HG02870 (cell line): ENCODE measurements around the gene ENTPD8.

ENCODE experiments used
- ATAC-seq: cut with Tn5 transposase; IDR thresholded peaks from one replicate; pipeline ENCODE4 v1.9.1; 2021; ENCODE audit warnings: mild to moderate bottlenecking, moderate library complexity; ENCODE audit not compliant: unreplicated experiment

Gene ENTPD8, protein sequence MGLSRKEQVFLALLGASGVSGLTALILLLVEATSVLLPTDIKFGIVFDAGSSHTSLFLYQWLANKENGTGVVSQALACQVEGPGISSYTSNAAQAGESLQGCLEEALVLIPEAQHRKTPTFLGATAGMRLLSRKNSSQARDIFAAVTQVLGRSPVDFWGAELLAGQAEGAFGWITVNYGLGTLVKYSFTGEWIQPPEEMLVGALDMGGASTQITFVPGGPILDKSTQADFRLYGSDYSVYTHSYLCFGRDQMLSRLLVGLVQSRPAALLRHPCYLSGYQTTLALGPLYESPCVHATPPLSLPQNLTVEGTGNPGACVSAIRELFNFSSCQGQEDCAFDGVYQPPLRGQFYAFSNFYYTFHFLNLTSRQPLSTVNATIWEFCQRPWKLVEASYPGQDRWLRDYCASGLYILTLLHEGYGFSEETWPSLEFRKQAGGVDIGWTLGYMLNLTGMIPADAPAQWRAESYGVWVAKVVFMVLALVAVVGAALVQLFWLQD

DNA sequence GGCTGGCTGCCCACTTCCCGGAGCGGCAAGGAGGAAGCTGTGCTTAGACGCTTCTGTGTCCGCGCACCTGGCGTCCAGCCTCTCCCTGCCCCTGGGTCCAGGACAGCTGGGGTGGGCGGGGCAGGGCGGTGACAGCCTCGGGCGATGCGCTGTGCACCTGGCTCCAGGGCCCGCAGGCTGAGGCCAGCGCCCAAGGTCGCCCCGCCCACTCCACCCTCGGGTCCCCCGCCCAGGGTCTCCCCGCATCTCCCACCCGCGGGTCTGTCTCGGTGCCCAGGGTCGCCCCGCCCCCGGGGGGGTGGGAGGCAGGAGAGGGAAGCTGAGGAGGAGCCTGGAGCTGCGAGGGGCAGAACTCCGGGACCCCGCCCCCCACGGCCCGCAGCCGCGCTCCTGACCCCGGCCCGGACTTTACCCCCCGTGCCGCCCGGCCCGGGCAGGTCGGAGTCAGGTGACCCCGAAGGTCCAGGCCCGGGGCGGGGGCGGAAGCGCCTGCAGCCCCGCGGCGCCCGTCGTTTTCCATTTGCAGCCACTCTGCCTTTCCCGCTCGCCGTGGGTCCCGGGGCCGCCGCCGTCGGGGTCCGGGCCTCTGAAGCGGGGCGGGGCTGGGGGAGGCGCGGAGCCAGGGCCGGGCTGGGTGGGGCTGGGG, at the start of gene ENTPD8:
Gene ENTPD8, minus strand, starts transcription at position 69 of the 646 bp plus-strand sequence. CDS start 3,072 bp downstream, outside the sequence.
- ATAC-seq, result no peak

DNA sequence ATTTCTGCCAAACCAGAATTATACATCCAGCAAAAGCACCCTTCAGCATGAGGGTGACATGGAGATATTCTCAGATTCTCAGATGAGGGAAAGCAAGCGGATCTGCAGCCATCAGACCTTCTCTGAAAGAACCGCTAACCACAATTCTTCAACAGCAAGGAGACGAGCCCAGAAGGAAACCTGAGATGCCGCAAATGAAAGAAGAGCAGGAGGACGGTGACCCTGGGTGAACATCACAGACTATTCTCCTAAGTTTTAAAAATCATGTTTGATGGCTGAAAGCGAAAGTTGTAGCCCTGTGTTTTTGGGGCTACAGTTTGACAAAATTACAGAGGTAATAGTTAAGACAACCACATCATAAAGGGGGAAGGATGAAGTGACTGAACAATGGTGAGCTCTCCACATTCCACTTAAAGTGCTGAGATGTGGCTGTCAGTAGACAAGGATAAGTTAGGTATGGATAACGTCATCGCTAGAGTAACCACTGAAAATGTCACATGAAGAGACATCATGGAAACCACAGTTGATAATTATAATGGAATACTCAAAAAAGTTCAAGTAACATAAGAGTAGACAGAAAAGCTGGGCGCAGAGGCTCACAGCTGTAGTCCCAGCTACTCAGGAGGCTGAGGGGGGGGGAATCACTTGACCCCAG, 49.5 kb upstream of the ENTPD8 start:
- no peak for ATAC-seq

DNA sequence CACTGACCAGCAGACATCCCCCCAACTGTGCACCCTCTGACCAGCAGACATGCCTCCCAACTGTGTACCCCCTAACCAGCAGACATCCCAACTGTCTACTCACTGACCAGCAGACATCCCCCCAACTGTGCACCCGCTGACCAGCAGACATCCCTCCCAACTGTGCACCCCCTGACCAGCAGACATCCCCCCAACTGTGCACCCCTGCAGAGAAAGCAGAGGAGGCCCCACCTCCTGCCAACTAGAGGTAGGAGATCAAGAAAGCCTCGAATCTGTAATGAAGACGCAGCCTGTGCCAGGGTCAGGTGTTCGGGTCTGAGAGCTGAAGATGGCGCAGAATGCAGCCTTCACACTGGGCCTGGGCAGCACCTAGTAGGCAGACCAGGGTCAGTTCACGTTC, 47.7 kb upstream of the ENTPD8 start:
- ATAC-seq, result no peak

DNA sequence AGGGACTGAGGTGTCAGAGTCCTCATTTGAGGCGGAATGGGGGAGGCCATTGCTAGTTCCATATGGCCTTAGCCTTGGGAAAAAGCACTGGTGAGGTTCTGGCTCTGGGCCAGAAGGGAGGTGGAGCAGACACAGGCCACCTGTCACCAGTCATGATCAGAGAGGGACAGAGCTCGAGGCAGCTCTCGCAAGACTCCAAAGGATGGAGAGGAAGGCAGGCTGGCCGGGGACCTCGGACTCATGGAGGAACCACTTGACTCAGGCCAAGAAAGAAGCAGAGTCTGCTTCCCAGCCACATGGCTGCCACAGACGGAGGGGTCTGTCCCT, 47.1 kb upstream of the ENTPD8 start:
- no peak for ATAC-seq

DNA sequence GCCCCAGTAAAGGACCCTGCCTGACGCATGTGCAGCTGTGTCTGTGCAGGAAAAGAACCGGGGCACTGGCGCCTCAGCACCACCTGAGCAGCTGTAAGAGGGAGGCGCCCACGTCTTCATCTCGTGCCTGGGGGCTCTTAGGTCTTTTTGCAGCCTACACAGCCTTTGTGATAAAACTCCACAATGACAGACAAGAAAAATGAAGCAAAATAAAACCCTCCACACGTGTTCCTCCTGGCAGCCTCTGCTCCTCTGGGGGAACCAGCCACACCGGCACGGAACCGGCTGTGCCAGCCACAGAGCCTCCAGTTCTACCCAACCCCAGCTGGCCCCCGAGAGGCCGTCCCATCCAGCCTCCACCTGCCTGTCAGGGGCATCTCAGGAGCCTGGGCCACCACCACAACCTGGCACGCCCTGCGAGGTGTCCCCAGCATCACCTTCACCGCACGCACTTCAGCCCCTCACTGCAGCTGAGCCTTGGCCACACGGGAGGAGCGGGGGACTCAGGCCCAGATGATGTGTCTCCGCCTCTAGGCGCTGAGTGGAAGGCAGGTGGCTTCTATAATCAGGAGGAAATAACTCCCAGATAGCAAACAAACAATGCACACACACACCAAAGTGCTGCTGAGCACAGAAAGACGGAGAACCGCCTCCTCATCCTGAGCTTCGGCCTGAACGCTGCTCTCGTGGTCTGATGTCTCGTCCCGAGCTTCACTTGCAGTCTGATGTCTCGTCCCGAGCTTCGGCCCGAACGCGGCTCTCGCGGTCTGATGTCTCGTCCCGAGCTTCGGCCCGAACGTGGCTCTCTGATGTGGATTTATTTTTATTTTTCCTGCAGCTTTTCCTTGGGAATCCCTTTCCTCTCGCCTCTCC, 46.5 kb upstream of the ENTPD8 start:
- ATAC-seq, result no peak

DNA sequence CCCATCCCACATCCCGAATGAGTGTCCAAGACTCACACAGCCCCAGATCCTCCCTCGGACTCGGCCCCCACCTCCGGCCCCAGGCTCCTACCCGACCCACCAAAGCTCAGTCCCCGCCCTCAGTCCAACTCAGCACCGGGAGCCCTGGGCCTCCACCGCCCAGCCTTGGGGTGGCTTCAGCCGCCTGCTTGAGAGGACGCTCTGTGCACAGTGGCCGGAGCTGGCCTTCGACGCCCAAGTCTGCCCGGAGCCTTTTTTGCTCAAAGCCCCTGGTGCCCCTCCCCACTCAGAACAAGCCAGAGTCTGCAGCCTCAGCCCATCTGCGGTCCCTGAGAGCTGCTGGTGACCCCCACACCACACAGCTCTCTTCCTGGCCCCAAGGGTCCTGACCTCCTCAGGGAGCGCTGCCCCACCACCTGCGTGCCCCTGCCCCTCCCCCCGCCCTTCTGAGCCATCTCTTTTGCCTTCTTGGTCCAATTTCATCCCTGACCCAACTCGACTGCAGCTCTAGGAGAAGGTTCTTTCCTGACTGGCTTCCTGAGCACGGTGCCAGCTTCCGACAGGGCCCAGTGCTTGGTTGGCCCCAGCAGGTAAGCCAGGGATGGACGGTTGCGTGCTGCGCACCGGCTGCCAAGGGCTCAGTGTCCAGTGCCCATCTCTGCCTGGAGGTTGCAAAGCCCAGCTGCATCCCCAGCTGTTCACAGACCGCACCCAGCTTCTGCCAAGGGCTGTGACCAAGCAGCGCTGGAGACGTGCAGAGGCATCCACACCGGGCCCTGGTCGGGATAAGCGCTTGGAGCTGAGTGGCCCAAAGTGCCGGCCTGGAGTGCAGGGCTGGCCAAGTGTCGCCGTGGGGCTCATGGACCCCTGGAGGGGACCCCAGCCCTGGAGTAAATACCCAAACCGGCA, 45.6 kb upstream of the ENTPD8 start:
- no peak for ATAC-seq

DNA sequence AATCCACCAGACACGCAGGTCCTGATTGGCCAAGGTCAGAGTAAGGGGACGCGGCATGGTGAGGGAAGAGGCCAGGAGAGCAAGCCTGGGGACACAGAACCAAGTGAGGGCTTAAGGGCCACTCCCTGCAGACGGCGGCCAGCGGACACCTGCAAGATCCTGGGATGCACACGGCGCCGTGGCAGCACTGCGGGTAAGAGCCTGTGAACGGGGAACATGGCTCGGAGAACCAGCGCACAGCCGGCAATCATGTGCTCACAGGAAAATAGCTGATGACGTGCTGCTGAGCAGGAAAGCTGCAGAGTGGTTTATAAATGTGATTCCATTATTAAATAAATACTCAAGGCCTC, 45.0 kb upstream of the ENTPD8 start:
- ATAC-seq, result no peak

DNA sequence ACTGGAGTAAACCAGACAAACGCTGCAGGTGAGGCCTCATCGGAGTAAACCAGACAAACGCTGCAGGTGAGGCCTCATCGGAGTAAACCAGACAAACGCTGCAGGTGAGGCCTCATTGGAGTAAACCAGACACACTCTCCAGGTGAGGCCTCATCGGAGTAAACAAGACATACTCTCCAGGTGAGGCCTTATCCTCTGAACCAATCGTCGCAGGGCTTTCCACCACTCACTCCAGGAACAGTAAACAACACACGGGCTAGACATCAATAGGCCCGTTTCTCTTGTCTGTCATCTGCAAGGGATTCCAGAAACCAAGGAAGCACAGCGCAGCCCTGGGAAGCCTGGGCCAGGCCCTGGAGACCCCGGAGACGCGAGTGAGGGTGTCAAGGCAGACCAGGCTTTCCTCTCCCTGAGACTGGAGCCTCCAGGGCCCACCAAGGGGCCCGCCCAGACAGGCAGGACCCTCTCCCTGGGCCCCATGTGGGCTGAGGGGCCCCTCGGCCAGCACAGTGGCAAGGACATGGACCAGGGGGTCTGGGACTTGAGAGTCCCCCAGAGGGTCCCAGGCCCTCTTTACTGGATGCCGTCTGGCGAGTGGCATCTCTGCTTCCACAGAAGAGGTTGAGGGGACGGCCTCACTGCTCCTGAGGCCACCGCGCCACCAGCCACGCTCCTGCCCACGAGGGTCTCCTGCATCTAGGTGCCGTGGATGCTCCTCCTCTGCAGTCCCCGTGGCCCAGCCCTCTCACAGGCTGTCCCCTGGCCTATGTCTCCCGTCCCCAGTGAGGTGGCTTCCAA, 44.4 kb upstream of the ENTPD8 start:
- no peak for ATAC-seq

DNA sequence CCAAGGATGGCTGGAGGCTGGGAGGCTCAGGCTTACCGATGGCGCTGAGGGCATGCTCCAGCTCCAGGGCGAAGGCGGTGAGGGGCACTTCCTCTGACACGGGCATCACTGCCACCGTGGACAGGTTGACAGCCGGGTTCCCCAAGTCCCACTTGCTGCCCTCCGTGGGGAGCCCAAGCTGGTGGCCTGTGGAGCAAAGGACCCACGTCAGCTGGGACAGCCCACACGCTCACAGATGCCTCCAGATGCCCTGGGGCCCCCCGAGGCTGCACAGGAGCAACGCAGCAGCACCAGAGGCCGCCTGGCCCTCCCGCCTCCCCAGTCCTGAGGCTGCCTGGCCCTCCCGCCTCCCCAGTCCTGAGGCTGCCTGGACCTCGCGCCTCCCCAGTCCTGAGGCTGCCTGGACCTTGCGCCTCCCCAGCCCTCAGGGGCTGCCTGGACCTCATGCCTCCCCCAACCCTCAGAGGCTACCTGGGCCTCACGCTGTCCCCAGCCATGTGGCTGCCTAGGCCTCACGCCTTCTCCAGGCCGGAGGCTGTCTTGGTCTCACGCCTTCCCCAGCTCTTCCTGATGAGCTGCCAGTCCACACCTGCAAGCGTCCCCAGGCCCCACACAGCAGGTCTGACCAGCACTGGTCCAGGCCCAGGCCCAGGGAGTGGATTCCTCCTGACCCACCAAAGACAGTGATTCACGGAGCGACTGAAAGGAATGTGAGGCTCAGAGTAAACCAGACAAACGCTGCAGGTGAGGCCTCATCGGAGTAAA, 43.6 kb upstream of the ENTPD8 start:
- ATAC-seq, result no peak

DNA sequence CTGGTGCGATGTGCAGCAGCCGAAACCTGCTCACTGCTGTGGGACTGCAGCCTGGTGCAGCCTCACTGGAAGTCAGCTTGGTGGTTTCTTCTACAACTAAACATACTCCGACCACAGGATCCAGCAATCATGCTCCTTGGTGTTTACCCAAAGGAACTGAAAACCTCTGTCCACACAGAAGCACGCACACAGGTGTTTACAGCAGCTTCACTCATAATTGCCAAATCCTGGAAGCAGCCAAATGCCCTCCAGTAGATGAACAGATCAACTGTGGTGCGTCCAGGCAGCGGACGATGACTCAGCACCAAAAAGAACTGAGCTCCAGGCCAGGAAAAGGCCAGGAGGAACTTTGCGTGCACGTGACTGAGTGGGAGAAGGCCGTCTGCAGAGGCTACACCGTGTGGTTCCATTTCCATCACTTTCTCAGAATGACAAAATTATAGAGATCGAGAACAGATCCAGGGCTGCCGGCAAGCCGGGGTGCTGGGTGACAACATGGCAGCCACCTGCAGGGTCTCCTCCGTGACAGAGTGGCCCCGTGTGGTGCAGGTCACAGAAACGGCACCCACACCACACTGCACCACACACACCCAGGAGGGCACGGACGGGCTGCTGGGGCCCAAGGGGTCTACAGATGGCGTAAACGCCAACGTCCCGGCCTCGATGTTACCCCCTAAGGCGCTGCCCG, 41.1 kb upstream of the ENTPD8 start:
- ATAC-seq, result no peak

DNA sequence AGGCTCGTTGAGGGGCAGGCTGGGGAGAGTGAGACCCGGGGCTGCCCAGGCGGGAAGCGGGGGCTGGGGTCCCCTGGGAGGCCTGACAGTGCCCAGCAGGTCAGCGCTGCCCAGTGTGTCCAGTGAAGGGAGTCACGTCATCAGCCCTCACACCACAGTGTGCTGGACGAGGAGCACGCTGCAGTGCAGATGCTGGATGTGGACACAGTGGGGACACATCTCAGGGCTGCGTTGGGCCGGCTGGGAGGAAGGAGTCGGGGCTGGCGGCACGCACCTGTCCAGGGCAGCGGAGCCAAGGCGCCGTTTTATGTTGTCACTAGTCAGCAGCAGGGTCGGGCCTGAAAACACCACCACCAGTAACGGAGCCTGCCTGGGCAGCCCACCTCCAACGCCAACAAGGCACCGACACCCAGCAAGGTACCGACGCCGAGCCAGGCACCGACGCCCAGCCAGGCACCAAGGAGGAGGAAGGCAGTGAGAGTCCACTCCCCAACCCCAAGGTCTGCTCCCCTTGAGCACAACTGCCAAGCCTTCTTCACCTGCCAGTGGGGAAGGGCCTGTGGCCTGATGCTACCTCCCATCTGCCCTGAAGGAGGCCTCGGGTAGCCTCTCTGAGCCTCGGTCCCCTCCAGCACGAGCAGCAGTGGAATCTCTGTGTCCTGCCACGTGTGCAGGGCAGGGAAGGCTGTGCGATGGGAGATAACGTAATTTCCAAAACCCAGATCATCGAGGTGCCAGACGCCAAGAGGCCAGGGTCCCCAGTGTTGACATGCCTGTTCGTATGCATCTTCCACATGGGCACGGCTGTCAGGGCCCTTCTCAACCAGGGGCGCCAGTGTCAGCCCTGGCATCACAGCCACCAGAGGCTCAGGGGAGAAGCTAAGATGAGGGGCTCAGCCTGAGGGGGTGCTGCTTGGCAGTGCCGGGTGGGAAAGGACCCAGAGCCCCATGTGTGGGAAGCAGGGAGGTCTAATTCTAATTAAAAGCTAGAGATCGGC, 39.8 kb upstream of the ENTPD8 start:
- no peak for ATAC-seq

DNA sequence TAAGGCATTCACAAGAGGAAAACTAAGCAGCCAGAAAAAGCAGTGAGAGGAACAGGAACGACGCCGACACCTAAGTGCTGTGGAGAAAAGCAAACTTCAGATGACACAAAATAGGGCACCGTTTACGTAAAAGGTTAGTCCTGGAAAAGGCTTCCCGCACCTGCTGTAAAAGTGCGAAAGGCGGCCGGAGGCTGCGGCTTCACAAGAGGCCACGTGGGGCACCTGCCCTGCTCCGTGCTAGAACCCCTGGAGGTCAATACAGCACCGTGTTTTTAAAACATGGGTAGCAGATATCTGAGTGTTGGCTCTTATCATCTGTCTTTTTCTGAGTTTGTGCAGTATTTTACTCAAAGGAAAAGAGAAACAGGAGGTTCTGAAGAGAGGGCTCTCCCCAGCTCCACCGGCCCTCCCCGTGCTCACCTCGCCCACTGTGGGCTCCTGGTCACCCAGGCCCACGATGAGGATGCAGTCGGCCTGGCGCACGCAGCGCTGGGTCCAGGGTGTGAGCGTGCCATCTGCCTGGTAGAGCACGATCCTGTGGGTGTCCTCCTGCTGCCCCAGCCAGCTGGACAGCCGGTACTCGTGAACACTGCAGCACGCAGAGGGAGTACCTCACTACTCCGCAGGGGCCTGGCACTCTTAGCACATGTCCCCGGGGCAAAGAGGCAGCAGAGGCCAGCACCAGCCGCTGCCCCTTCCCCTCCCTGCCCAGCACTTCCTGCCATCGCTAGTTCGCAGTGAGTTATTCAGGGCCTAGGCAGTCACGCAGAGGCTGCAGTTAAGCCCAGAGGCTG, 38.9 kb upstream of the ENTPD8 start:
- no peak for ATAC-seq

DNA sequence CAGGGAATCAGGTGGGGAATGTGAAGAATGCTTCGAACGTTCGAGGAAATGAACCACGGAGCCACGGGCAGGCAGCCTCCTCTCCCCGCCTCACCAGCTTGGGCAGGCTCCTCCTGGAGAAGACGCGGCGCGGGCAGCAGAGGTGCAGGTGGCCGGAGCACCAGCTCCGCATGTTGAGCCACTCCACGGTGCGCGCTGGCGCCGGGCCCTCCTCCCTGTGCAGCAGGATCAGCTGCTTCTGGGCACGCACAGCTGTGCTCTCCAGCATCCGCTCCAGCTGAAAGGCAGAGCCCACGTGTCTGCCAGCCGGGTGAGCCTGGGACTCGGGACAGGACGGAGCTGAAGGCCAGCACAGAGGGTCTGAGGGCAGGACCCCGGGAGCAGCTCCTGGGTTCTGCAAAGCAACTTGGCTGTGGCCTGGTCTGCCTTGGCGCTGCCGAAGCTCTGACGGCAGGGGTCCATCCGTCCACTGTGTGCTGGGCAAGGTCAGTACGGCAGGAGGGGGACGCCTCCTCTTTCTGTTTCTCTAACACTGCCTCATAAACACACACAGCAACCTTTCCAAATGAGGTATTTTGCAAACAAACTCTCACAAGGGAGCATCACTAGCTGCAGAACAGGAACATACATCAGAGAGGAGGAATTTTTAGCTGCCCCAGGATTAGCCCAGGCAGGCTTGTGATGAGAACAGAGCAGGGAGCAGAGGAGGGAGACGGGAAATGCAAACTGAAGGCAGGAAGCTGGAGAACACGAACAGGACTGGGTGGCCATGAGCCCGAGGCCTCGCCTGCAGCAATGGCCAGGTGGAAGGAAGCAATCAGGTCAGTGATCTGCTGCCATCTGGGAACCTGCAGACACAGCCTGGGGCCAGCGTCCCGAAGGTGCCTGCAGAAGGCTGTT, 38.1 kb upstream of the ENTPD8 start:
- ATAC-seq, result no peak

DNA sequence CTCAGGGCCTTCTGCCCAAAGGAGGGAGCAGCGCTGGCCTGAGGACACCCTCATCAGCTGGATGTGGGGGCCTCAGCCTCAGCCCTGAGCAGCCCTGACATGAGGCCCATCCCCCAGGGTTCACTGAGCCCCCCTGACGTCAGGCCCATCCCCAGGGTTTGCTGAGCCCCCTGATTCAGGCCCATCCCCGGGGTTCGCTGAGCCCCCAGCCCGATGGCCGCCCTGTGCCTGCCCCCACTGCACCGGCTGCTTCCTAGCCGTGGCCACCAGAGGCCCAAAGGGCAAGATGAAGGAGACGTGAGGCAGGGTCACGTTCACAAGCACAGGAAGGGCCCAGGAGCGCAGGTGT, 37.4 kb upstream of the ENTPD8 start:
- ATAC-seq, result no peak
